GM23338 (cell line): Measurements from ENCODE around the gene NDUFS2.

Experiments
- CREB1 ChIP-seq: fragments of 250-450 bp; sonication (Bioruptor Pico); IDR thresholded peaks from 2 replicates; pipeline ENCODE4 v1.5.0; 2020; ENCODE audit warnings: low read depth, mild to moderate bottlenecking, moderate library complexity
- EZH2 ChIP-seq: fragments of 200-600 bp; sonication (generic); IDR thresholded peaks from one replicate; pipeline ENCODE4 v1.8.0; 2017; ENCODE audit warnings: antibody characterized with exemption, mild to moderate bottlenecking, low read depth; ENCODE audit not compliant: unreplicated experiment
- EZH2phosphoT487 ChIP-seq: fragments of 200-600 bp; sonication (generic); IDR thresholded peaks from one replicate; pipeline ENCODE4 v1.8.1; 2018; ENCODE audit warnings: antibody characterized with exemption; ENCODE audit not compliant: unreplicated experiment
- JUNB ChIP-seq: IDR thresholded peaks from one replicate; pipeline ENCODE4 v1.6.1; 2016; ENCODE audit warnings: antibody characterized with exemption; ENCODE audit not compliant: unreplicated experiment
- NANOG ChIP-seq: IDR thresholded peaks from 2 replicates; pipeline ENCODE4 v1.6.1; 2016; ENCODE audit warnings: antibody characterized with exemption, borderline replicate concordance
- POLR2AphosphoS5 ChIP-seq: IDR thresholded peaks from 2 replicates; pipeline ENCODE4 v1.6.1; 2016; ENCODE audit warnings: antibody characterized with exemption, low read depth
- STAT1 ChIP-seq: IDR thresholded peaks from one replicate; pipeline ENCODE4 v1.6.1; 2016; ENCODE audit warnings: antibody characterized with exemption; ENCODE audit not compliant: unreplicated experiment
- ZNF114 ChIP-seq: fragments of 250-450 bp; sonication (Bioruptor Pico); IDR thresholded peaks from 2 replicates; pipeline ENCODE4 v1.5.0; 2020; ENCODE audit warnings: mild to moderate bottlenecking, moderate library complexity
- ZNF331 ChIP-seq: fragments of 250-450 bp; sonication (Bioruptor Pico); IDR thresholded peaks from 2 replicates; pipeline ENCODE4 v1.5.0; 2020; ENCODE audit warnings: low read depth, mild to moderate bottlenecking, moderate library complexity
- TF ChIP-seq, protein P1 (sequence below), 2 experiments: fragments of 200-600 bp in 1 of 2; sonication (generic) in 1 of 2; conservative IDR thresholded peaks; 2 replicates each; pipeline versions ENCODE4 v1.5.1 to v1.6.1; 2016 to 2017; ENCODE audit warnings: antibody characterized with exemption in 2 of 2, low read depth in 2 of 2, mild to moderate bottlenecking in 2 of 2, moderate library complexity in 1 of 2
- TF ChIP-seq, protein P2 (sequence below): IDR thresholded peaks from one replicate; pipeline ENCODE4 v1.6.1; 2018; ENCODE audit warnings: antibody characterized with exemption; ENCODE audit not compliant: unreplicated experiment
- TF ChIP-seq, protein P3 (sequence below): IDR thresholded peaks from 2 replicates; pipeline ENCODE4 v1.6.1; 2016; ENCODE audit warnings: antibody characterized with exemption

DNA sequence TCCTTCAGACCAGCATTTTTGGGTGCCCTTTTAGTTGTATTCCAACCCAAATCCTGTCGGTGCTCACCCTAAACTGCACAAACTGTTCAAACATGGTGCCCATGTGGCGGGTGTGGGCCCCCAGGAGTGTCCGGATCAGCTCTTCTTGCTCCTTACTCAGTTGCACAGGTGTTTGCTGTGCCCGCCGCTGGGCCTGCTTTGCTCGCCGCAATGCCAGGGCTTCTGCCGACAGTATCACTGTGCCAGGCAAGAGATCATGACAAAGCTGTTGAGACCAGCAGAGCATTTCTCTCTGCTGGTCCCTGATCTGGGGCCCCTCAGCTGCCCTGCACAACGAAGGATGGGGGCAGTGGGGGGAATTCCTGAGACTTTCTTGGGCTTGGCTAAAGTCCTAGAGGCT is 30.9 kb downstream of the NDUFS2 start:
- TF ChIP-seq EZH2 (no peak), EZH2phosphoT487 (no peak), JUNB (no peak), POLR2AphosphoS5 (no peak), ZNF114 (CRISPR knock-in tag) (no peak), CREB1 (CRISPR knock-in tag) (no peak), NANOG (no peak), ZNF331 (CRISPR knock-in tag) (no peak), STAT1 (no peak)
- TF ChIP-seq, protein P1, sequence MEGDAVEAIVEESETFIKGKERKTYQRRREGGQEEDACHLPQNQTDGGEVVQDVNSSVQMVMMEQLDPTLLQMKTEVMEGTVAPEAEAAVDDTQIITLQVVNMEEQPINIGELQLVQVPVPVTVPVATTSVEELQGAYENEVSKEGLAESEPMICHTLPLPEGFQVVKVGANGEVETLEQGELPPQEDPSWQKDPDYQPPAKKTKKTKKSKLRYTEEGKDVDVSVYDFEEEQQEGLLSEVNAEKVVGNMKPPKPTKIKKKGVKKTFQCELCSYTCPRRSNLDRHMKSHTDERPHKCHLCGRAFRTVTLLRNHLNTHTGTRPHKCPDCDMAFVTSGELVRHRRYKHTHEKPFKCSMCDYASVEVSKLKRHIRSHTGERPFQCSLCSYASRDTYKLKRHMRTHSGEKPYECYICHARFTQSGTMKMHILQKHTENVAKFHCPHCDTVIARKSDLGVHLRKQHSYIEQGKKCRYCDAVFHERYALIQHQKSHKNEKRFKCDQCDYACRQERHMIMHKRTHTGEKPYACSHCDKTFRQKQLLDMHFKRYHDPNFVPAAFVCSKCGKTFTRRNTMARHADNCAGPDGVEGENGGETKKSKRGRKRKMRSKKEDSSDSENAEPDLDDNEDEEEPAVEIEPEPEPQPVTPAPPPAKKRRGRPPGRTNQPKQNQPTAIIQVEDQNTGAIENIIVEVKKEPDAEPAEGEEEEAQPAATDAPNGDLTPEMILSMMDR (conservative IDR thresholded peaks at IDR 0.05; ENCODE audit: low read depth in 2 of 2) = no peak
- TF ChIP-seq, protein P2, sequence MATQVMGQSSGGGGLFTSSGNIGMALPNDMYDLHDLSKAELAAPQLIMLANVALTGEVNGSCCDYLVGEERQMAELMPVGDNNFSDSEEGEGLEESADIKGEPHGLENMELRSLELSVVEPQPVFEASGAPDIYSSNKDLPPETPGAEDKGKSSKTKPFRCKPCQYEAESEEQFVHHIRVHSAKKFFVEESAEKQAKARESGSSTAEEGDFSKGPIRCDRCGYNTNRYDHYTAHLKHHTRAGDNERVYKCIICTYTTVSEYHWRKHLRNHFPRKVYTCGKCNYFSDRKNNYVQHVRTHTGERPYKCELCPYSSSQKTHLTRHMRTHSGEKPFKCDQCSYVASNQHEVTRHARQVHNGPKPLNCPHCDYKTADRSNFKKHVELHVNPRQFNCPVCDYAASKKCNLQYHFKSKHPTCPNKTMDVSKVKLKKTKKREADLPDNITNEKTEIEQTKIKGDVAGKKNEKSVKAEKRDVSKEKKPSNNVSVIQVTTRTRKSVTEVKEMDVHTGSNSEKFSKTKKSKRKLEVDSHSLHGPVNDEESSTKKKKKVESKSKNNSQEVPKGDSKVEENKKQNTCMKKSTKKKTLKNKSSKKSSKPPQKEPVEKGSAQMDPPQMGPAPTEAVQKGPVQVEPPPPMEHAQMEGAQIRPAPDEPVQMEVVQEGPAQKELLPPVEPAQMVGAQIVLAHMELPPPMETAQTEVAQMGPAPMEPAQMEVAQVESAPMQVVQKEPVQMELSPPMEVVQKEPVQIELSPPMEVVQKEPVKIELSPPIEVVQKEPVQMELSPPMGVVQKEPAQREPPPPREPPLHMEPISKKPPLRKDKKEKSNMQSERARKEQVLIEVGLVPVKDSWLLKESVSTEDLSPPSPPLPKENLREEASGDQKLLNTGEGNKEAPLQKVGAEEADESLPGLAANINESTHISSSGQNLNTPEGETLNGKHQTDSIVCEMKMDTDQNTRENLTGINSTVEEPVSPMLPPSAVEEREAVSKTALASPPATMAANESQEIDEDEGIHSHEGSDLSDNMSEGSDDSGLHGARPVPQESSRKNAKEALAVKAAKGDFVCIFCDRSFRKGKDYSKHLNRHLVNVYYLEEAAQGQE = no peak
- TF ChIP-seq, protein P3, sequence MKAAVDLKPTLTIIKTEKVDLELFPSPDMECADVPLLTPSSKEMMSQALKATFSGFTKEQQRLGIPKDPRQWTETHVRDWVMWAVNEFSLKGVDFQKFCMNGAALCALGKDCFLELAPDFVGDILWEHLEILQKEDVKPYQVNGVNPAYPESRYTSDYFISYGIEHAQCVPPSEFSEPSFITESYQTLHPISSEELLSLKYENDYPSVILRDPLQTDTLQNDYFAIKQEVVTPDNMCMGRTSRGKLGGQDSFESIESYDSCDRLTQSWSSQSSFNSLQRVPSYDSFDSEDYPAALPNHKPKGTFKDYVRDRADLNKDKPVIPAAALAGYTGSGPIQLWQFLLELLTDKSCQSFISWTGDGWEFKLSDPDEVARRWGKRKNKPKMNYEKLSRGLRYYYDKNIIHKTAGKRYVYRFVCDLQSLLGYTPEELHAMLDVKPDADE = no peak
